ENCODE measurements around the gene GRB2. TPM values are rescaled to one million over a fixed set of nuclear protein-coding genes. Genes with fewer than 3 reads are reported as not detected.
A peak's percentile ranks its signal among the peaks of the same experiment; 100 is the strongest.

The GRB2 gene
- total RNA-seq, 3 donors from 2014 or later, result 97.8 to 116 (median 102) TPM

DNA sequence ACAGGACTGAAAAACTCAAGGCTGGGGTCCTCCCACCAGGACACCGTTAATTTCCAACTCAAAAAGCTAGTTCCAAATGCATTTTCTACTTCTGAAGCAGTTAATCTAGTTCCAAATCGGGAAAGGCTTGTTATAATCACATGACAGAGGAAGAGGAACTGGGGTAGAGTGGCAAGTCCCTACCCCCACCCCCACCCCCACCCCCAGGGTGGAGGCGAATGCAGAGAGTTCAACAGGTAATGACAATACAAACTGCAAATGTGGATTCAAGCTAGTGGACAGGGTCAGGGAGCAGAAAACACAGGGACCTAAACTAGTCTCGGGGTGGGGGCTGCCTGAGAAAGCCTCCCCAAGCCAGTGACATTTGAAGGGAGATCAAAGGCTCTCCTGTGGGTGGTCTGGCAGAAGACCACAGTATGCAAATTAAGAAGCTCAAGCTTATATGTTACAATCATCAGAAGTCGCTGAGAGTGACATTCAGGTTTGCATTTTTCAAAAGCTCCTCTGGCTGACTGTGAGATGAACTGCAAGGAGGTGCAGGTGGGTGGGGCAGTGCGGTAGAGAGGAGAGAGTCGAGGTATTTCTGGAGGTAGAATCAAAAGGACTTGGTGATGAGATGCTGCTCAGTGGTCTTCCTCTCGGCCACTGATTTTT is 59.8 kb downstream of the GRB2 start:
- peak; percentile 64 for ATAC-seq
- Histone ChIP-seq H3K4me1 (ENCODE audit: low read depth) (peaks cover 24% of the 10 kb centered on the region), H3K36me3 (ENCODE audit: low read depth) (no peaks in the 10 kb centered on the region), H3K4me3 (no peak overlapping the region), H3K9me3 (no peaks in the 10 kb centered on the region)
- intact Hi-C loops (cut with DNase I, micrococcal nuclease), result no loop called here
- no peak for DNase-seq
- TF ChIP-seq, protein P1, sequence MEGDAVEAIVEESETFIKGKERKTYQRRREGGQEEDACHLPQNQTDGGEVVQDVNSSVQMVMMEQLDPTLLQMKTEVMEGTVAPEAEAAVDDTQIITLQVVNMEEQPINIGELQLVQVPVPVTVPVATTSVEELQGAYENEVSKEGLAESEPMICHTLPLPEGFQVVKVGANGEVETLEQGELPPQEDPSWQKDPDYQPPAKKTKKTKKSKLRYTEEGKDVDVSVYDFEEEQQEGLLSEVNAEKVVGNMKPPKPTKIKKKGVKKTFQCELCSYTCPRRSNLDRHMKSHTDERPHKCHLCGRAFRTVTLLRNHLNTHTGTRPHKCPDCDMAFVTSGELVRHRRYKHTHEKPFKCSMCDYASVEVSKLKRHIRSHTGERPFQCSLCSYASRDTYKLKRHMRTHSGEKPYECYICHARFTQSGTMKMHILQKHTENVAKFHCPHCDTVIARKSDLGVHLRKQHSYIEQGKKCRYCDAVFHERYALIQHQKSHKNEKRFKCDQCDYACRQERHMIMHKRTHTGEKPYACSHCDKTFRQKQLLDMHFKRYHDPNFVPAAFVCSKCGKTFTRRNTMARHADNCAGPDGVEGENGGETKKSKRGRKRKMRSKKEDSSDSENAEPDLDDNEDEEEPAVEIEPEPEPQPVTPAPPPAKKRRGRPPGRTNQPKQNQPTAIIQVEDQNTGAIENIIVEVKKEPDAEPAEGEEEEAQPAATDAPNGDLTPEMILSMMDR (IDR thresholded peaks at IDR 0.05), result no peak

DNA sequence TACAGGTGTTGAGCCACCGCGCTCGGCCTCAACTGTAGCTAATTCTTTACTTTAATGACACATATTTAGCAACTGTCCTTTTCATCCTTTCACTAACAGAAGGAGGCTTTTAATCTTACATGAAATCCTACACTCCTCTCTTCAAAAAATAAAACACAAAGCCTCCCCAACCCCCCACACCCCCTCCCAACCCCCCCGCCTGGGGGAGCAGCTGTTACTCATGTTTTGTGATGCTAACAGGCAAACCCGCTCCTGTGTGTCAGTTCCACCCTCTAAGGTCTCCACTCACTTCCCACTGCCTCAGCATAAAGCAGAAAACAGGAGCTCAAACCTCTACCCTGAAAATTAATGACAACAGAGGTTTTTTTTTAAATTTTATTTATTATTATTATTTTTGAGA is 60.8 kb downstream of the GRB2 start:
- intact Hi-C loops (cut with DNase I, micrococcal nuclease), result no loop called here
- Histone ChIP-seq H3K36me3 (ENCODE audit: low read depth) (no peaks in the 10 kb centered on the region), H3K4me3 (no peak overlapping the region), H3K4me1 (ENCODE audit: low read depth) (peaks cover 32% of the 10 kb centered on the region), H3K9me3 (no peaks in the 10 kb centered on the region)
- DNase-seq (no peak), ATAC-seq (peak; percentile 20)
- TF ChIP-seq, protein P1 (IDR thresholded peaks at IDR 0.05), result no peak

- TF ChIP-seq, protein P1 (IDR thresholded peaks at IDR 0.05), result no peak
- no peak overlapping the region for H3K4me3 ChIP-seq
- H3K36me3 ChIP-seq (ENCODE audit: low read depth), result no peaks in the 10 kb centered on the region
- no peaks in the 10 kb centered on the region for H3K9me3 ChIP-seq
- no peak for ATAC-seq
- intact Hi-C loops (cut with DNase I, micrococcal nuclease), result no loop called here
- DNase-seq, result no peak
- H3K4me1 ChIP-seq (ENCODE audit: low read depth), result peaks cover 34% of the 10 kb centered on the region
Measured at GRCh38 chr17:75342996-75343395, 62.5 kb downstream of the GRB2 start.

GRCh38 chr17:75341784-75342486 is 63.5 kb downstream of the GRB2 start:
- TF ChIP-seq, protein P1 (IDR thresholded peaks at IDR 0.05), result no peak
- Histone ChIP-seq H3K4me1 (ENCODE audit: low read depth) (peaks cover 24% of the 10 kb centered on the region), H3K36me3 (ENCODE audit: low read depth) (no peaks in the 10 kb centered on the region), H3K4me3 (no peak overlapping the region), H3K9me3 (no peaks in the 10 kb centered on the region)
- ATAC-seq (no peak), DNase-seq (no peak)
- intact Hi-C loops (cut with DNase I, micrococcal nuclease), result no loop called here

DNA sequence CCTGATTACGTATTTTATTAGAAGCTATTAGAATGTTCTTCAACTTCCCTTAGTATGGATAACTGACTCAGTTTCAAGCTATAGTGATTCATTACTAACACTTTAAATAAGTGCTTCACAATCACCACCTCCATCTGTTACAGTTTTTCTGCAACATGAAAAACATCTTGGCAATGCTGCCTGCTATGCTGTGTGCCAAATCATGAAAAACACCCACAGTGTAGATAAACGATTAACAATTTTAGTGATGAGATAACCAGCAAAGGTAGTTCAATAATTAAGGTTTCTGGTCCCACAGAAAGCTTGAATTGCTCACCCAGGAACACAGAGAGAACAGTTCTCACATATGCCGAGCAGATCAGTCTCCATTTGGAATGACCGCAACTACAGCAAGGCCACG is 64.8 kb downstream of the GRB2 start:
- H3K4me3 ChIP-seq, result no peak overlapping the region
- no peak for DNase-seq
- no peaks in the 10 kb centered on the region for H3K9me3 ChIP-seq
- intact Hi-C loops (cut with DNase I, micrococcal nuclease), result no loop called here
- H3K4me1 ChIP-seq (ENCODE audit: low read depth), result peaks cover 27% of the 10 kb centered on the region
- no peak for ATAC-seq
- TF ChIP-seq, protein P1 (IDR thresholded peaks at IDR 0.05), result no peak
- no peaks in the 10 kb centered on the region for H3K36me3 ChIP-seq (ENCODE audit: low read depth)

Data from mucosa of descending colon (tissue), 3 donors.